Mucosa of rectum (tissue), 2 donors: ENCODE measurements around the gene MYO5B.

Experiments
- H3K27ac ChIP-seq, 2 donors: one replicate each; pipeline ENCODE4 v1.7.0; 2013; ENCODE audit warnings: inconsistent platforms in 2 of 2, low read depth in 2 of 2, low read length in 2 of 2
- H3K27me3 ChIP-seq, 2 donors: one replicate each; pipeline ENCODE4 v1.7.0; 2013; ENCODE audit warnings: low read length in 2 of 2; ENCODE audit not compliant: control insufficient read depth in 2 of 2, insufficient read depth in 2 of 2
- H3K36me3 ChIP-seq, 2 donors: one replicate each; pipeline ENCODE4 v1.7.0; 2013; ENCODE audit warnings: low read length in 2 of 2; ENCODE audit not compliant: control insufficient read depth in 2 of 2, insufficient read depth in 2 of 2
- H3K4me1 ChIP-seq, 2 donors: one replicate each; pipeline ENCODE4 v1.7.0; 2013; ENCODE audit warnings: low read length in 2 of 2, mild to moderate bottlenecking in 1 of 2; ENCODE audit not compliant: control insufficient read depth in 2 of 2, insufficient read depth in 2 of 2
- H3K4me3 ChIP-seq, 2 donors: one replicate each; pipeline ENCODE4 v1.7.0; 2013; ENCODE audit warnings: low read length in 2 of 2
- H3K9ac ChIP-seq, 2 donors: one replicate each; pipeline ENCODE4 v1.7.0; 2013; ENCODE audit warnings: low read length in 2 of 2, low read depth in 1 of 2, mild to moderate bottlenecking in 1 of 2
- H3K9me3 ChIP-seq, 2 donors: one replicate each; pipeline ENCODE4 v1.7.0; 2013; ENCODE audit warnings: low read length in 2 of 2; ENCODE audit not compliant: control insufficient read depth in 2 of 2
- donor health status: healthy.
- donor health status: Normal muscosa, but diverticular disease.

The MYO5B gene

DNA sequence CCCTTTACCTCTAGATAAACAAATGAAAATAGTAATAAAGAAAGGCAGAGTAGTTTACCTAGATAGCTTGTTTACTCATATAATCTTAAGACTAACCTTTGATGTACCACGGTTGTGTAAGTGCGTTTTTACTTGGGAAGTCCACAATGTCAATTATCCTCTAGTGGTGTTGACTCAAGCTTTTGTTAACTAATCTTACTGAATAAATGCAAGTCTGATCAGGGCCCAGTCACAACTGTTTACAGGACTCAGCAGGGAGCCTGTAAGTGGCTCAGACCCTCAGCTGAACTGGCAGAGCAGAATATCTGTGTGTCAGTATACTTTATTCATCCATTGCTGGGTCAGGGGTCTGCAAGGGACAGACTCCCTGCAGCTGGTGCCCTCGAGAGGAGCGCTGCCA, 283.5 kb downstream of the MYO5B start:
- no peaks in the 10 kb centered on the region for H3K27me3 ChIP-seq
- no peak overlapping the region for H3K9ac ChIP-seq
- H3K4me1 ChIP-seq, result no peaks in the 10 kb centered on the region
- H3K36me3 ChIP-seq, result peaks cover 18 to 30% of the 10 kb centered on the region in 2 donors
- no peak overlapping the region for H3K4me3 ChIP-seq
- no peak overlapping the region for H3K27ac ChIP-seq
- H3K9me3 ChIP-seq, result no peaks in the 10 kb centered on the region

DNA sequence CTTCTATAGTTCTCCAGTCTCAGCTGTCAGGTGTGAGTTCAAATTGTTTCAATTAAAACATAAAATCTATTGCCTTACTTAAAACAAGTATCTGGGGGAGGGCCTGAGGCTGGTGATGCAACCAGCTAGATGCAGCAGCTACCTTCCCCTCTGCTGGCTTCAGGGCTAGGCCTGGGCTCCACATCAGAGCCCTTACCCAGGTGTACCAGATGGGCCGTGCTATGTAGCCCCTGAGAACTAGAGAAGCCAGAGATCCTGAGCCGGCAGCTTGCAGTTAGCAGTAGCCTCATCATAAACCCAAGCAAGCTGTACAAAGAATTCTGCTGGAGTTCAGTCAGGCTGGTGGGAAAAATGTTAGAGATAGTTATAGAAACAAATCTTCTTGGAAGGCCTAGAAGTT, 284.0 kb downstream of the MYO5B start:
- H3K4me1 ChIP-seq, result no peaks in the 10 kb centered on the region

DNA sequence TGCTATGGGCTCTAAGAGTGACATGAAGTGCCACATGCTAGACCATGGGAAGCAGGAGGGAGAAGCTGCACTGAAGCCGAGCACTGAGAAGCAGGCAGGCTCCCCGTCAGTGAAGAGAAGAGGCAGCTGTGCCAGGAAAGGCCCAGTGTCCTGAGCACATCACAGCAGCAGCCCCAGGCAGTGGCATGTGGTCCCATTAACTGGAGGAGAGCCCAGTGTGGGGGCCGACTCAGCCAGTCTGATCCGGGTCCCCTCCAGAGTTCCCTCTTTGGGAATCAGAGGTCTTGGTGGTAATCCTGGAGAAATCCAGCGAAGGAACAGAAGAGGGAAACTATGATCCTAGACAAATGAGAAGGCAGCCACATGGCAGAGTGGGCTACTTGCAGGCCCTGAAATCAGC, 284.9 kb downstream of the MYO5B start:
- H3K27me3 ChIP-seq, result no peaks in the 10 kb centered on the region
- H3K4me3 ChIP-seq, result no peak overlapping the region
- H3K9ac ChIP-seq, result no peak overlapping the region
- no peaks in the 10 kb centered on the region for H3K4me1 ChIP-seq
- peaks cover 23 to 40% of the 10 kb centered on the region in 2 donors for H3K36me3 ChIP-seq
- H3K27ac ChIP-seq, result no peak overlapping the region
- no peaks in the 10 kb centered on the region for H3K9me3 ChIP-seq

More for the DNA sequence above, 284.0 kb downstream of the MYO5B start:
- H3K4me3 ChIP-seq, result no peak overlapping the region
- no peaks in the 10 kb centered on the region for H3K9me3 ChIP-seq
- H3K27me3 ChIP-seq, result no peaks in the 10 kb centered on the region
- H3K27ac ChIP-seq, result no peak overlapping the region
- no peak overlapping the region for H3K9ac ChIP-seq
- peaks cover 18 to 32% of the 10 kb centered on the region in 2 donors for H3K36me3 ChIP-seq

DNA sequence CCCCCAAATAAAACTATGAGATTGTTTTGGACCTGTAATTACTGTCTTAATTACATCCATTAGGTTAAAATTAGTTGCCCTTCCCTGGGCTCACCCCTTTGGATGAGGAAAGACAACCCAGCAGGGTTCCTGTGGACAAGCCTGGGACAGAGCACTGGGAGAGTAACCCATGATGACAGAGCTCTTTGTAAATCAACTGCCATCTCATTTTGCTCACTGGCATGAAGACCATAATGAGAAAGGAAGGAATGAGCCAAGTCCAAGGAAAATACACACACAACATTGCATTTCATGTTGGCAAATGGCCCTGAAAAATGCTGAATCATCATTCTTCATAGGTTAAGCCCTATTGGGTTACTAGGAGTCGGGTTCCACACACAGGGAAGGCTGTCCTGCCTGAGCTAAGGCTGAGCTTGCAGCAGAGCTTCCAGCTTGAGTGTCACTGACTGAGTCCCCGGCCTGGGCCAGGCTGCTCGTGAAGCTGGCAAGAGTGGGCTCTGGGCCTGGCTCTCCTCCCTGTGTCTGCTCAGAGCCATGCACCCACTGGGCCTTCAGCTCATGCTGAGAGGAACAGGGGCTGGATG, 287.5 kb downstream of the MYO5B start:
- H3K27ac ChIP-seq, result no peak overlapping the region
- peaks cover 44 to 52% of the 10 kb centered on the region in 2 donors for H3K36me3 ChIP-seq
- no peaks in the 10 kb centered on the region for H3K4me1 ChIP-seq
- H3K9me3 ChIP-seq, result no peaks in the 10 kb centered on the region
- no peak overlapping the region for H3K9ac ChIP-seq
- H3K27me3 ChIP-seq, result no peaks in the 10 kb centered on the region
- no peak overlapping the region for H3K4me3 ChIP-seq

DNA sequence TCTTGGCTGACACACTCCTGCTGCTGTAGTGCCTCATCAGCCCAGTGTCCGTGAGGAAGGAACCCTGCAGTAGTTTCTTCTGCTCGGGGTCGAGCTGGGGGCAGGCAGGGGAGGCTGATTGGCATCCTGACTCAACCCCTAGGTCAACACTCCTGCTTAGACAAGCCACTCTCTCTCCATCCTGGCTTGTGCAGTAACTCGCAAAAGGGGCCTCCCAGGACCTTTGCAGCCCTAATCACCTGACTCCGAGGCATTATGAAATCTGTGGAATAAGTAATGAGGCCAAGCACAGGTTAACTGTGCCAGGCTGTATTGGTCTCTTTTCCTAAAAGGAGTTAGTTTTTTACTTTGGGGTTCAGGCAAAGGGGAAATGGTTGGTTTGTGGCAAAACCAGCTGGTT, 289.2 kb downstream of the MYO5B start:
- no peak overlapping the region for H3K27ac ChIP-seq
- H3K9me3 ChIP-seq, result no peaks in the 10 kb centered on the region
- no peak overlapping the region for H3K4me3 ChIP-seq
- no peaks in the 10 kb centered on the region for H3K4me1 ChIP-seq
- peaks cover 44 to 59% of the 10 kb centered on the region in 2 donors for H3K36me3 ChIP-seq
- H3K9ac ChIP-seq, result no peak overlapping the region
- no peaks in the 10 kb centered on the region for H3K27me3 ChIP-seq

DNA sequence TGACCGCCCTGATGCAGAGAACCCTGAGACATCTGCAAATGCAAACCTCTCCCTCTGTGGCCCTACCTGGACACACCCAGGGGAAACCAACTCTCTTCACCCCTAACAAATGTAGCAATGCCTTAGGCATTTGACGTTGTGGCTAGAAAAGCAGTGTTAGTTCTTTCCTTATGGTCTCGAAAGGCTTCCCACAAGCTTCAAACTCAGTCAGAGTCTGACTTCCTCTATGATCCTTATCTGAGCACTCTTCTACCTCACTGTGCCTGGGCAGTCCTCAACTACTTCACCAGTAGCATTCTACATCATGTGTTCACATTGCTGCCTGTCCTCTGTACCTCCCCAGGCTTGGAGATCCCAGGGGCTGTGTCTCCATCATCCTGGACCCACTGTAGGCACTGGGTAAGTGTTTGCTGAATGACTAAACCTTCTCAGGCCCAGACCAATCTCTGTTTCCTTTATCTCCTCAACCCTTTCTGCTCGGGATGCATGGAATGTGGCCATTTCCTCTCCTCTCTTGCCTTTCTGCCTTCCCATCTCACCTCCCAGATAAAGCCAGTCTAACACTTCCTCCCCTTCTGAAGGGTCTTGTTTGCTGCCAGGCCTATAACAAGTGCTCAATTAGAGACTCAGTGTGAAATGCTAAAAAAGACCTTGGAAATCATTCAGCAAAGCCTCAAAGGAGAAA, 289.9 kb downstream of the MYO5B start:
- no peaks in the 10 kb centered on the region for H3K4me1 ChIP-seq

DNA sequence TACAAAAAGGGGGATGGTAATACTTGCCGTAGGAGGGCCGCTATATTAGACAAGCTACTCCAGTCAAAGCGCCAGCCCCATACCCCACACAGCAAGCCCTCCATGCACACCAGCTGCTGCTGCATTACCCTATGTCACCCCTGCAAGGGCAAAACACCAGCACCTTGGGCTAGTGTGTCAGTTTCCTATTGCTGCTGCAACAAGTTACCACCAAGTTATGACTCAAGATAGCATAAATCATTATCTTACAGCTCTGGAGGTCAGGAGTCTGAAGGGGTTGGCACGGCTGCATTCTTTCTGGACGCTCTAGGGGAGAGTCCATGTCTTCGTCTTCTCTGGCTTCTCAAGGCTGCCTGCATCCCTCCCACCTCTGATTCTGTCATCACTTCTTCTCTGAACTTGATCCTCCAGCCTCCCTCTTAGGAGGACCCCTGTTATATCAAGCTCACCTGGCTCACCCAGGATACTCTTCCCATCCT, 293.0 kb downstream of the MYO5B start:
- no peak overlapping the region for H3K9ac ChIP-seq
- peaks cover 35 to 45% of the 10 kb centered on the region in 2 donors for H3K36me3 ChIP-seq
- H3K27me3 ChIP-seq, result no peaks in the 10 kb centered on the region
- no peaks in the 10 kb centered on the region for H3K4me1 ChIP-seq
- H3K27ac ChIP-seq, result no peak overlapping the region
- no peak overlapping the region for H3K4me3 ChIP-seq
- H3K9me3 ChIP-seq, result no peaks in the 10 kb centered on the region

More for the DNA sequence above, 289.9 kb downstream of the MYO5B start:
- H3K27me3 ChIP-seq, result no peaks in the 10 kb centered on the region
- H3K9ac ChIP-seq, result no peak overlapping the region
- H3K4me3 ChIP-seq, result no peak overlapping the region
- no peak overlapping the region for H3K27ac ChIP-seq
- no peaks in the 10 kb centered on the region for H3K9me3 ChIP-seq
- peaks cover 44 to 60% of the 10 kb centered on the region in 2 donors for H3K36me3 ChIP-seq

DNA sequence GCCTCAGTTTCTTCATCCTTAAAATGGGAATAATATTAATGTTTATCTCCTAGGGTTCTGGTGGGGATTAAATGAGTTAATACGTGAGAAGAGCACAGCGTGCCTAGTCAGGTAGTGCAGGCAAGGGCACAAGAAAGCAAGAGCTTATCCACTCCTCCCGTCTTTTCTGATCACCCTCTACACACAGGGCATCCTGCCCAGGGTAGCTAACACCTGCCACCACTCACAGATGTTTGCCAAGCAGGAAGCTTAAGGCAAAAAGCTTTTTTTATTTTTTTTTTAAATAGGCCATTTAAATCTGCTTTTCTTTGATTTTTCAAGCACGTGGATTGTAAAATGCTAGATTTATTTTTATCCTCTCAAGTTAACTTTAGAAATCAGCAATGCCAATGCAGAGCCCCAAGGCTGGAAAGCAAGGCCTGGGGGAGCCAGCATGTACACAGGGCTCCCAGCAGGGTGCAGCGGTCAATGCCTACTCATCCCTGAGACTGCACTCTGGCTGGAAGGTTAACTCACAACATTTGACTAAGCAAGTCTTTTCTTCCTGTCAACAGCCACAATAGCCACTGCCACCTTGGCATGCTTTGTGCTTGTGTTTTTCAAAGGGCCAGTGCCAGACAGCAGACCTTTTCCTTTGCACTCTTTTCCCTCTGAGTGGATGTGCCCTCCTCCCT, 295.2 kb downstream of the MYO5B start:
- Histone ChIP-seq H3K9me3 (no peaks in the 10 kb centered on the region), H3K4me1 (no peaks in the 10 kb centered on the region), H3K4me3 (no peak overlapping the region), H3K36me3 (peaks cover 35 to 39% of the 10 kb centered on the region in 2 donors), H3K27ac (no peak overlapping the region), H3K9ac (no peak overlapping the region), H3K27me3 (no peaks in the 10 kb centered on the region)

DNA sequence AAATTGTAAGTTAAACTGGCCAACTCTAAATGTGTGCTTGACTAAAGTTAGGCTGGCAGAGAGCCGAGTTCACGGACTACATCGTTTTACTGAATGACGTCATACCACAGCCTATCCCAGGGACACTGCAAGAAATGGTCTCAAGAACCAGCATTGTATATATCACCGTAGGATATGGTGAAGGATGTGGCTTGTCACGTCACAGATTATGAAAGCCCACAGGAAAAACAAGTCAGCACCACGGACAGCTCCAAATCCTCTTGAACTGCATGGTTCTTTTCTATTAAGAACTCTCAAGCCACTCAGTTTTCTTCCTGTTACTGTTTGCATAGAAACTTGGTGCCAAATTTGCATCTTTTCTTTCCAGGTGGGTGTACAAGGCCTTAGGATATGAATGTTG, 296.5 kb downstream of the MYO5B start:
- Histone ChIP-seq H3K4me1 (no peaks in the 10 kb centered on the region), H3K9ac (no peak overlapping the region), H3K27ac (no peak overlapping the region), H3K9me3 (no peaks in the 10 kb centered on the region), H3K27me3 (no peaks in the 10 kb centered on the region), H3K4me3 (no peak overlapping the region), H3K36me3 (peaks cover 33 to 35% of the 10 kb centered on the region in 2 donors)

DNA sequence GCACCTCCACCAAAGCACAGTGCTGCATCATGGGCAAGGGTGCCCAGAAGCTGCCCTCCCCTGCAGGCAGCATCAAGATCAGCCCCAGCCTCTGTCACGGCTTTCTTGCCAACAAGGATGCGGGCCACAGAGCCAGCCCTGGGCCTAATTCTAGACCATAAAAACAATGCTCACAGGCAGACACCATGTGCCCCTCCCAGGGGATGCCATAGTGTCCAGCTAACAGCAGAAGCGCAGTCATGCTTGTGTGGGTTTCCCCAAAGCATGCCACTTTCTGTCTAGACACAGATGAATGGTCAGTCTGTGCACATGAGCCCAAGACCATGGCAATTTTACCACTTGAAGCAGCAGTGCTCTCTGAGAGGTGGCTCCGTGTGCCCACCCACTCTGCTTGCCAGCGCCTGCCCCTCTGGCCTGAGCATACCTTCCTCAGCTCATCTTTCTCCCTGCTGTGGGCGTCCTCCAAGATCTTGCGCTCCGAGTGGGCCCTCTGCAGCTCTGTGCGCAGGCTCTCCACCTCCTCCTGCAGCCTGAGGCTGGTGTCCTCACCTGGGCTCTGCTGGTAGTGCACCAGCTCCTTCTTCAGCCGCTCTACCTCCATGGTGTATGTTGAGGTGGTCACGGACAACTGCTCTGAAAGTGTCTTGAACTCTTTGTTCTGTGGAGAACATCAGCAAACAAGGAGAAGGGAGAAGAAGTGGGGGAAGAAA, 300.3 kb downstream of the MYO5B start:
- H3K9me3 ChIP-seq, result no peaks in the 10 kb centered on the region
- no peaks in the 10 kb centered on the region for H3K4me1 ChIP-seq
- no peak overlapping the region for H3K4me3 ChIP-seq
- H3K36me3 ChIP-seq, result peaks cover 29 to 33% of the 10 kb centered on the region in 2 donors
- H3K27me3 ChIP-seq, result no peaks in the 10 kb centered on the region
- H3K27ac ChIP-seq, result no peak overlapping the region
- no peak overlapping the region for H3K9ac ChIP-seq
